ENCODE measurements around the gene KCNJ6.
"Not testable (repeated sequence)": the region's sequence is repeated elsewhere in the genome, so short reads cannot be mapped to it uniquely, and the experiment has no call there.

The KCNJ6 gene, protein sequence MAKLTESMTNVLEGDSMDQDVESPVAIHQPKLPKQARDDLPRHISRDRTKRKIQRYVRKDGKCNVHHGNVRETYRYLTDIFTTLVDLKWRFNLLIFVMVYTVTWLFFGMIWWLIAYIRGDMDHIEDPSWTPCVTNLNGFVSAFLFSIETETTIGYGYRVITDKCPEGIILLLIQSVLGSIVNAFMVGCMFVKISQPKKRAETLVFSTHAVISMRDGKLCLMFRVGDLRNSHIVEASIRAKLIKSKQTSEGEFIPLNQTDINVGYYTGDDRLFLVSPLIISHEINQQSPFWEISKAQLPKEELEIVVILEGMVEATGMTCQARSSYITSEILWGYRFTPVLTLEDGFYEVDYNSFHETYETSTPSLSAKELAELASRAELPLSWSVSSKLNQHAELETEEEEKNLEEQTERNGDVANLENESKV

DNA sequence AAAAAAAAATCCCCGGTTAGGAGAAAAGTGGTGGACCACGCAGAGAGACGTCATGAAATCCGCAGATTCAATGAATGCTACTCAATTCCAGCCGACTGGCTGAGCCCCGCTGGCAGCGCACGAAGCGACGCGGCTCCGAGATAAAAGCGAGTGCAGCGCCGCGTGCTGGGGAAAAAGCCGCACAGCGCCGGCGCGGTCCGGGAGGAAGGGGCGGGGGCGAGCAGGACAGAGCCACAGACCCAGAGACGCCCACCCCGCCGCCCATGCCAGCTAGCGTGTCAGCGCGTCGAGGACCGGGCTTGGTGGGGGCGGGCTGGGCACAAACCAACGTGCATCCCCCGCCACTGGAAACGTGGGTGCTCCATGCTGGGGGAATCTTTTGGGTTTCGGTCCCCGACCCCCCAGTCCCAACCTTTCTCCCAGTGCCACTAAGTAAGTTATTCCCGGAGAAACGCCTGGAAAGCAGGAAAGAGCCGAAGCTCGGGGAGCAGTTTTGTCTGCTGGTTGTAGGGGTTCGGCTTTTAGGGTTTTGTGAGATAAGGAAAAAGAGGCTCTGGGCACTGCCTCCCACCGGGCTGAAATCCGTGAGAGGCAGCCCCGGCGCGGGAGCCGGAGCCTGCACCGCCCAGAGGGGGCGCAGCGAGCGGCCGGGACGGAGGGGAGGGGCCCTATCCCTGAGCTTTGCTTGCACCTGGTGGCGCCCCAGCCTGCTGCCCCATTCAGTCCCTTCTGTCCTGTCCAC is at the start of gene KCNJ6:
Gene KCNJ6, minus strand, starts transcription at position 148 of the 742 bp plus-strand sequence. CDS start 75,775 bp downstream, outside the sequence.
- DNase-seq (ENCODE audit: low spot score) = no peak

DNA sequence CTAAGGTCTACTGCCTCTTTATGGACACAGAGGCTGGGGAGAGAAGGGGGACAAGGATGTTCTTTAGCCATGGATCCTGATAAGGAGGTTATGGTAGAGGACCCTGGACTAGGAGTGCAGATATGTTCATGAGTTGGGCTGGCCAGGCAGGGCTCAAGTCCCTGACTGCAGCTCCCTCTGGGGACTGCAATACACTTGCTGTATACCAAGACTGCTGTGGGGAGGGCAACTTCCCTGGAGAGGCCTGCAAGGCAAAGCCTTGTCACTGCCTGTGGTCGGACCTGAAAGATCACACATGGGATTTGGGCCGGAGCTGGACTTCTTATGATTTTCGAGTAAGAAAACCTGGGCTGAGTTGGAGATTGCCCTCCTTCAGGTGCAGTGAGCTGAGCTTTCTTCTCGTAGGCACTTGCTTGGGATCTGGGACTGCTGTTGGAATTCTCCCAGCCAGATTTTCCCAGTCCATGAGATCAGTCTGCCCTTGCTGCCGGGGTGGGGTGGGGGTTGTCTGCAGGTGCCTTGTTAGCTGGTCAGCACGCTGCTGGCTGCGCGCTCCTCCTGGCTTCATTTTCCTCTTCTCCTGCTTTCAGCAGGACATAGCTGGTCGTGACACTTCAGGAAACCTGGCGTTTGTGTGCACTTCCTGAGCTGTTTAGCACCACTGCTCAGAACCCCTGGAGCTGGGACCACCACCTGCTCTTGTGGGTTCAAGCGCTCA is 49.0 kb upstream of the KCNJ6 start:
- DNase-seq (ENCODE audit: low spot score) = no peak

DNA sequence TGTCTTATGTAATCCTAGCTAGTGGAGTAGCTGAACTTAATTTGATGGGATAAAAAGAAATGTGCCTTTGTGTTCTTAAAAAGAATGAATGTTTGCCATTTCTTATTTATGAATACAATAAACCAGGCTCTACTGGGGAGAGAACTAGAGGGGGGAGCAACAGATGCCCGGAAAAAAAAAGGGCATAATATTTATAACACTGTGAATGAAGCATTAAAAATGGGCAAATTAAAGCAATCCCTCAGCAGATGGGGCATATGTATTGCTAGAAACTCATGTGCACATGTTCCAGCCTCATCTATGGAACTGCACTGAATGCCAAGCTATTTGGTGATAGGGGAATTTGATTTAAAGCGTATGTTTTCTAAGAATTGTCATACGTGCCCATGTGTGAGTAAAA is 42.3 kb upstream of the KCNJ6 start:
- DNase-seq (ENCODE audit: low spot score) = no peak

DNA sequence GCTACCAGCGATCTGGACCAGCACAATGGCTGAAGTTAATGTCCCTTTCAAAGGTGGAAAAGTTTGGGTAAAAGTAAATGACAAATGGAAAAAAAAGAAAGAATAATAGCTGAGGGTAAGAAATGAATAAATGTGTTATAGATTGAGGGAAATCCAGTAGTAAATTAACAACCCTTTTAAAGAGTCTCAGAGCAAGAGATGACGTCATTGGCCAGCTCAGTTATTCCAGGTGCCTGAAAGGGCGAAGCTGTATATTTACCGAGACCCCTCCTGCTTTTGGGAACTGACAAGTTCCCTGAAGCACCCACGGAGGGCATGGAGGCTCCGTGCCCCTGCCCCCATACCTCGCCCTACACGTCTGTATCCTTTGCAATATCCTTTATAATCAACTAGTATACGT is 40.5 kb upstream of the KCNJ6 start:
- DNase-seq (ENCODE audit: low spot score) = no peak

DNA sequence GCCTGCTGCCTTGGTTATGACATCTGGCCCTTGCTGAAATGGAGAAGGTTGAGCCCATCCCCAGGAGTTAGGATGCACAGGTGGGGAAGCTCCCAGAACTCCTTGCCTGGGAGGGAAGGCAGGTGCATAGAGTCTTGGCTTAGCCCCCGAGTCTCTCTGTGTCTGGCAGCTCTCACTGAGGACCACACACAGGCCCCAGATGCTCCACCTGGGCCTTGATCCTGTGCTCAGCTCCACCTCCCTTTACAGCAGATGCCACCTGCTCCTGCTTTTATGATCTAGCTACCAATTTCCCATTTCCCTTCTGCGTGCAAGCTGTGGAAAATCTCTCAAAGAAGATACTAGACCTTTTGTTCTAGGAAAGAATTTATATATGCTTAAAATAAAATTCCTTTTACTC is 28.8 kb upstream of the KCNJ6 start:
- no peak for DNase-seq (ENCODE audit: low spot score)

DNA sequence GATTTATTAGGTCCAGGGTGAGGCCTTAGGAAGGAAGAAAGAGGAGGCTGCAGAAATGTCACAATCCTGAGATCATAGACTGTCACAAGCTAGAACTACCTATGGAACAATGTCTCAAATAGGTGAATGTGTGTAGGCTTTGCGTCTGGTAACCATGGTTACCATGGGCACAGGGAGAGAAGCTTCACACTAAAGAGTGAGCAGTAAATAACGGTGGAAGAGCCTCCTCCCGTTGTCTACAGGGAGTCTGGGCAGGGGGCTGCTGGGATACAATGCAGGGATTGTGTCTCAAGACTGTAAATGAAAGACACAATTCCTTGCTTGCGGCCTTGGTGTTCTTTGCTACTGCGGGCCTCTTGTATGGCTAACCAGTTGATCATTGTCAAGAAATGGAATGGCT is 28.2 kb upstream of the KCNJ6 start:
- no peak for DNase-seq (ENCODE audit: low spot score)

DNA sequence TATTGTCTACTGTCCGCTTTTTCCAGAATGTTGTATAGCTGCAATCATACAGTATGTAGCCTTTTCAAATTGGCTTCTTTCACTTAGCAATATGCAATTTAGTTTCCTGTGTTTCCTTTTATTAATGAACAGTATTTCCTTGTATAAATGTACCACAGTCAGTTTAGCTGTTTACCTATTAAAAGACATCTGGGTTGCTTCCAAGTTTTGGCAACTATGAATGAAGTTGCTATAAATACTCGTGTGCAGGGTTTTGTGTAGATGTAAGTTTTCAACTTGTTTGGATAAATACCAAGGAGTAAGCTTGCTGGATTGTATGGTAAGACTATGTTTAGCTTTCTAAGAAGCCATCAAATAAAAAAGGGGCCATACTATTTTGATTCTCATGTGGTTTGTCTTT is 24.4 kb upstream of the KCNJ6 start:
- no peak for DNase-seq (ENCODE audit: low spot score)

DNA sequence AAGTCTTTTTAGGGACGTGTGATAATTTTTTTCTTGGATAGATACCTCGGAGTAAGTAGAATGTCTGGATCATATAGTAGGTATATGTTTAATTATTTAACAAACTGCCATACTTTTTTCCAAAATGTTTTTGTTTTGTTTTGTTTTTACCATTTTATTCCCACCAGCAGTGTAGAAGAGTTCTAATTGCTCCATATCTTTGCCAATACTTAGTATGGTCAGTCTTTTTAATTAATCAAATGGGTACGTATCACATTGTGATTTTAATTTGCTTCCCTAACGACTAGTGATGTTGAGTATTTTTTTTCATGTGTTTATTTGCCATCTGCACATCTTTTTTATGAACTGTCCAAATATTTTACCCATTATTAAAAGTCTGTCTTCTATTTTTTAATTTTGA is 23.6 kb upstream of the KCNJ6 start:
- DNase-seq (ENCODE audit: low spot score) = no peak

DNA sequence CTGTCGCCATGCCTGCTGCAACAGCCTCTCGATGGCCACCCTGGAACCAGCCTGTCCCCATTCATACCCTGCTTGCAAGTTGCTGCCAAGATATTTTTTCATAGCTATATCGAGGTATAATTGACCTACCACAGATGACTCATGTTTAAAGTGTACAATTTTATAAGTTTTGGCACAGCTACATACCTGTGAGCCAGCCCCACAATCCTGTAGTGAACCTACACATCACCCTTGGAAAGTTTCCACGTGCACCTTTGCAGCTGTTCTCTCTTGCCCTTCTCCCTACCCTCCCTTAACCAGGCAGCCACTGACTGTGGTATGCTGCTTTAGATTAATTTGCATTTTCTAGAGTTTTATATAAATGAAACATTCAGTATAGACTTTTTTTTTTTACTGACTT is 23.0 kb upstream of the KCNJ6 start:
- no peak for DNase-seq (ENCODE audit: low spot score)

DNA sequence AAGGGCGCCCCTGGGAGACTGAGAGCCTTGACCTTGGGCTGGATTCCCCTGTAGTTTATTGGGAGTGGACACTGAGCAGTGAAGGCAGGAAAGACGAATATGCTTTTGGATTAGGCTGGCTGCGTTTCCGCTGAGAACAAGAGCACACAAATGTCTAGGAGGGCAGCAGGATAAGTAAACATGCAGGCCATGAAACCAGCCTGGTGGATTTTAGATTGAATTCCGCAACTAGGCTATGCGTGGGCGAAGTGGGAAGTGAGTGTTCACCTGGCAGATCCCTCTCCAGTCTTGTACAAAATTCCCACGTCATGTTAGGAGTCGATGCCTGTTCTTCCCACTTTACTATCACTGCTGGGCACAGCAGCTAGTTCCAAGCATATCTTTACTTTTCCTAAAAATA is 21.4 kb upstream of the KCNJ6 start:
- DNase-seq (ENCODE audit: low spot score) = no peak

DNA sequence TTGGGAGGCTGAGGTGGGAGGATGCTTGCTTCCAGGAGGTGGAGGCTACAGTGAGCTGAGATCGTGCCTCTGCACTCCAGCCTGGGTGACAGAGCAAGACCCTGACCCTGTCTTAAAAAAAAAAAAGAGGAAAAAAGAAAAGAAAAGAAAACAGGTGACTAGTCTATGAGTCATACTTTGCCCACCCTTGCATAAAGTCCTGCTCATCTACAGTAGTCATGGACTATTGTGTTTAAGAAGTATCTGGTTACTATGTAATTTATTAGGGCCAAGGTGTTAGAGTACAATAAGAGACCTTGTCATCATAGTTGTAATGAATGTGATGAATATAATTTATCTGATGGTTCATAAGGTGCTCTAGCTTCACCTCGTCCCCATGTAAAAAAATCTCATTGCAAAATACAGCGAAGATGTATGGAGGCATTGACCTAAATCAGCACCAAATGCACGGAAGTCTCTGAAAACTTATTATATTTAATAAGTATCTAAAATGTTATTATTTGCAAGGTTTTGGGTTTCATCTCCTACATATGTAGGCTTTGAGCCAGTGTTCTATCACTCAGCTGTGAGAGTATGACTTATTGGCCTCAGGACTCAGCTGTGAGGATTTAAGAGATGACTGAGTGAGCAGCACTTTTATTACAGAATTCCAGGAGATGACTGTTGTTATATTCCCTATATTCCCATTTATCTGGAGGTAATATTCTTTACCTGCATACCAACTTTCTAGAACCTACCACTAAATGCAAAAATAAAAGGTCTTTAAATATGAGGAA is 19.9 kb upstream of the KCNJ6 start:
- no peak for DNase-seq (ENCODE audit: low spot score)

DNA sequence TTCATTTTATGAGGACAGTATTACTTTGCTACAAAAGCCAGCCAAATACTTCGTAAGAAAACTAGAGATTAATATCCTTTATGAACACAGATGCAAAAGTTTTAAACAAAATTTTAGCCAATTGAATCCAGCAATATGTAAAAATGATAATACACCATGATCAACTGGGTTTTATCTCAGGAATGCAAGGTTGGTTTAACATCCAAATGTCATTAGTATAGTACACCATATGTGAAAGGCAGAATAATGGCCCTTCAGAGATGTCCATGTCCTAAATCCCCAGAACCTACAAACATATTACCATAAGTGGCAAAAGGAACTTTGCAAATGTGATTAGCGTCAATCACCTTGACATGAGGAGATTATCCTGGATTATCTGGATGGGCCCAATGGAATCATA is 16.7 kb upstream of the KCNJ6 start:
- DNase-seq (ENCODE audit: low spot score) = no peak

DNA sequence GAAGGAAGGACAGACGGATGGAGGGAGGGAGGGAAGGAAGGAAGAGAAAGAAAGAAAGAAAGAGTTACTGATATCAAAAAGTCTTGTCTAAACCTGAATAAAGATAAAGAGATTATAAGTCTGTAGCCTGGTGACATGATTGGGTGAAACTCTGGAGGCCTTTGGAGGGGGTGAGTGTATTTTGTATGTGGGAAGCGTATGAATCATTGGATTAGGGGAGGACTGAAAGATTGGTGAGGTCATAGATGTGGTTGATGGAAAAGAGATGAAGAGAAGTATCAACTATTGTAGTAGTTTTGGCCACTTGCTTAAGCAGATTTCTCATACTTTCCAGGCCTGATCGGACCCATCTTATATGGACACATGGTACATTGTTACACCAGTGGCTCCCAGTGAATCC is 11.5 kb upstream of the KCNJ6 start:
- no peak for DNase-seq (ENCODE audit: low spot score)

DNA sequence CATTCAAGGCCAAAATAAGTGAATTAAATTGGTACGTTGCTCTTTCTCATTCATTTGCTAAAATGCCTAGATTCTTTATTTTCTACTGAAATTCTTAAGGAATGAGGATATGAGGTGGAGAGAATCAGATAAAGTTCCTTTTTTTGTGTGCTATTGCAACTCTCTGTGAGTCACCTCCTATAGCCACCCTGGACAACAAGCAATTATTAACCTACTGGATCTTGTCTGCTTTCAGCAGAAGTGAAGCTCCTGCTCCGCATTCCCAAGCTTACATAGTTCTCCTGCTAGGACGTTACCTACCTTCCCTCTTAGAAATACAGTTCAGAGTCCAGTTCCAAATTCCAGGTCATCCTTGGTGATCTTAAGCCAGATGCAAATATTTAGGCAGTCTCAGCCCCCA is 4.8 kb upstream of the KCNJ6 start:
- DNase-seq (ENCODE audit: low spot score) = no peak

DNA sequence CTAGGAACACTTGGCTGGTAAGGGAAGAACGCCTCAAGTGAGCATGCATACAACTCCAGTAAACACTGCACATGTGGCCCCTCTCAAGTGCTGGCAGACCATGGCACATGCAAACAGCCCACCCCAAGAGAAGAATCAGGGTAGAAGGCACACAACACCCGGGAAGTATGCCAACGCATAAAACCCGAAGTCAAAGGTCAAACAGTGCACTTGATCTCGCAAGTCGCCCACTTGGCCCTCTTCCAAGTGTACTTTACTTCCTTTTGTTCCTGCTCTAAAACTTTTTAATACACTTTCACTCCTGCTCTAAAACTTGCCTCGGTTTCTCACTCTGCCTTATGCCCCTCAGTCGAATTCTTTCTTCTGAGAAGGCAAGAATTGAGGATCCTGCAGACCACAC is 4.0 kb upstream of the KCNJ6 start:
- DNase-seq (ENCODE audit: low spot score) = not testable (repeated sequence)

DNA sequence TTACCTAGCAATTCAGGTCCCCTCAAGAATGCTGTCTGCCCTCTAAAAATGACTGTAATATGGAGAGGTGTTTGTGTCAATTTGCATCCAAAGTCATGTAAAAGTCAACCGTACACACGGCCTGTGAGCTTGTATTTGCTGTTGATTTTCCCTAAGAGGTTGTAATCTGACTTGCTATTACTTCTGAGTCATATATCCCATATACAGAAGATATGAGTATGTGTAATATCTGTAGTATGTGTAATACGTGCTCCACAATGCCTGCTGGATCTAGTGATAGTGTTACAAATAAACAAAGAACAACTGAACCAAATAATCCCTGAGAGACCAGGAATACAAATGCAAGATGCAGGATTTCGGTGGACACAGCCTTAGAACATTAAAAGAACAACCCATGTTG is 1.4 kb upstream of the KCNJ6 start:
- no peak for DNase-seq (ENCODE audit: low spot score)

DNA sequence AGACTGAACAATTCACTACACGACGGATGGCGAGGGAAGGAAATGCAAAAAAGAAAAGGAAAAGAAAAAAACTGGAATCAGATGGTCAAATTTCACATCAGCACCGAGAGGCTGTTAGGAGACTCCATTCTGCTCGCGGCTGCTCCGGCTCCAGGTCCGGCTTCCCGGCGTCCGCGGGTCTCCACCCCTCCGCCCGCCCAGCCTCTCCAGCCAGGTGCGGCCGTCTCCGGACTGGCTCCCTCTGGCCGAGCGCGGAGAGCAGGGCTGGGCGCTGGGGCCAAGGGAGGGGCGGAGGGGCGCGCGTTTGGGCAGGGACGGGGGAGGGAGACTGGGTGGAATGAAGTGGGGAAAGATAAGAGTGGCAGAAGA is 332 bp downstream of the KCNJ6 start:
- no peak for DNase-seq (ENCODE audit: low spot score)

DNA sequence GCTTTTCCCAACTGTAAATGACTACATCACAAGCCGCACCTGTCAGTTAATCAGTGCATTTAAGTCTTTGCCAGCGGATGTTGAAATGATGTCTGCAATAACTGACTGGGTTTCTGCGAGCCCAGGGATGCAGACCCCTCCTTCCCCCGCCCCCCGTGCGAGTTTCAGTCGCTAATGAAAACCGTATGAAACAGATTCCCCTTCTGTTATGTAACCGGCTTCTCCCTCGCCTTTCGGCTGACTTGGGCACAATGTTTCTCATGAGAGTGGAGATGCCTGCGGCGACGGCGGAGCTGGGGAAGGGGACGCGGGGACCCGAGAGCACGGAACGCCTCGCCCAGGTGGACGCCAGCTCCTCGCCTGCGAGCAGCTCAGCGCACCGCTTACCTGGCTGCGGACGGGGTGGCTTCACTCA is 753 bp downstream of the KCNJ6 start:
- no peak for DNase-seq (ENCODE audit: low spot score)

DNA sequence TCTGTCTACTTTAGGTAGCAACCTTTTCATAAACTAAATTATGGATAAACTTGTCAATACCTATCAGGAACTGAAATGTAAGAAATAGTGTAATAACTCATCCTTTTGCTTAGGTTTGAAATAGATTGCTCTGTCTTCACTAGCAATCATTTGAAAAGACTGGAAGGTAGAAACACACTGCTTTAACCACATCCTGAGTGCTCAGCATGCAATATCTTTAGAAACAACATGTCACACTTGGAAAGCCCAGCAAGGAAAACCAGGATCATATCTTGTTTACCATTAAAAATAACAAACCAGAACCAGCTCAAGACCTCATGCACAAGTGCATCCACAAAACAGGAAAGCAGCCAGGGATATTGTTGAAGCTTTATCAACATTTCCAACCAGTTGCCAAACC is 3.6 kb downstream of the KCNJ6 start:
- DNase-seq (ENCODE audit: low spot score) = no peak

DNA sequence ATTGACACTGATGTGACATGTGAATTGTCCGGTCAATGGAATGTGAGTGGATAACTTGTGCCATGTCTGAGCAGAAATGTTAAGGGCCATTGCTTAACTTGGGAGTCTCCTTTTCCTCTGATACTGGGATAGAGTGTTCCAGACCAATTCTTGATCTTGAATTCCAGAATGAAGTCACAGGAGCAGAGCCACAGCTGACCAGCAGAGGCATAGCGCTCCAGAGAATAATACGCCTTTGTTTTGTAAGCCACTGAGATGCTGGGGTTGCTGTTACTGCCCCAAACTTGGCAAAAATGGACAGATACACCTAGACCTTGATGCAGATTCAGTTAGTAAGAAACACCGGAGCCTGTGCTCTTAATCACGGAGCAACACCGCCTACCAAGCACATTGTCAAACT is 6.3 kb downstream of the KCNJ6 start:
- no peak for DNase-seq (ENCODE audit: low spot score)

DNA sequence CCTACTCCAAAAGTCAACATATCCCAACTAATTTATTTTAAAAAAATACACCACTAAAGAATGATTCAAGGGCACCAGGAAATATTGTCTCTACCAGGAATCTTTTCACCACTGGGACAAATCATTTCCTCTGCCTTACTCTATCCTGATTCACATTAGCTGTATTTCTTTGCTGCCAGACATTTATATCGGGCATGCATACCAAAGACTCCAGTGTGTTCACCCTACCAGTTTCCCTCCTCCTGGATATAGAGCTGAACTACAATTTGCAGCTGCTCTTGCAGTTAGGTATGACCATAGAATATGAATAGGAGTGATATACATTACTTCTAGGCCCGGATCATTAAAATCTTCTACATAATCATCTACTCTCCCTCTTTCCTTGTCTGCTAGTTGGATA is 7.6 kb downstream of the KCNJ6 start:
- DNase-seq (ENCODE audit: low spot score) = no peak

DNA sequence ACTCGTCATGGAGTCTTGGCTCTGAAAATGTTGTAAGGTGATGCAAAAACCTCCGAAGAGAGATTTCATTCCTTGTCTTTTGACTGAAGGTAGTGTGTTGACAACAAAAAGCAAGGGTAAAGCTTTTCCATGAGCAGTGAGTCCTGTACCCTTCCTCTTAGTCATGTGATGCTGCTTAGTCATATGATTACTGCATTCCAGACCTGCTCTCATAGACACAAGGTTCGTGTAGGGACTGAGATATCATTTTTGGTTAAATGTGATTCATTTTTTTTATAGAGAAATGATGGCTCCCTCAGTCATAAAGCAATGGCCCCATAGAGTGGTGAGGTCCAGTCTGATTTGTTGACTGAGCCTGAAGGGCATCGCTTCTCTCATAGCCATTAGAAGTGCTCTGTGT is 9.2 kb downstream of the KCNJ6 start:
- DNase-seq (ENCODE audit: low spot score) = no peak
